ENCODE measurements around the gene WNT6. TPM values are rescaled to one million over a fixed set of nuclear protein-coding genes. Genes with fewer than 3 reads are reported as not detected.

Gene WNT6
- total RNA-seq, 1 donor from 2014 or later = not detected

DNA sequence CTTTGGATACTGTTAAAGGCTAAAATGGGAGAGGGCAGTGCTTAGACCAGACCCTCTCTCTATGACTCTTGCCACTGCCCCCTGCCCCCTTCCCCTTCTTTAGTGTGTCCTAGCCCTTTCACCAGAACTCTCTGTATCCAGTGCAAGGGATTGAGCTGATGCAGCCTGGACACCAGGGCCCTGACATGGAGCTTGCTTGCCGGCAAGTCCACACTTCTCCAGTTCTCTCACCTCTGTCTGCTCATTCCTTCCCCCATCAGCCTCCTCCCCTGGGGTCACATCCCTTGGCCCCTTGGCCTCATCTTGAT lies 1.5 kb upstream of the WNT6 start:
- Mint-ChIP-seq H3K9me3 (ENCODE audit: low read depth) (no peaks in the 10 kb centered on the region), H3K27ac (ENCODE audit: unreplicated experiment) (no peak overlapping the region), H3K4me3 (ENCODE audit: unreplicated experiment) (no peak overlapping the region), H3K4me1 (ENCODE audit: low read depth) (peaks cover 24% of the 10 kb centered on the region), H3K27me3 (ENCODE audit: low read depth) (peaks cover 69% of the 10 kb centered on the region), H3K36me3 (ENCODE audit: low read depth) (peaks cover 1% of the 10 kb centered on the region)
- DNase-seq (ENCODE audit: low spot score) = peak; percentile 25
- TF ChIP-seq, protein P1, sequence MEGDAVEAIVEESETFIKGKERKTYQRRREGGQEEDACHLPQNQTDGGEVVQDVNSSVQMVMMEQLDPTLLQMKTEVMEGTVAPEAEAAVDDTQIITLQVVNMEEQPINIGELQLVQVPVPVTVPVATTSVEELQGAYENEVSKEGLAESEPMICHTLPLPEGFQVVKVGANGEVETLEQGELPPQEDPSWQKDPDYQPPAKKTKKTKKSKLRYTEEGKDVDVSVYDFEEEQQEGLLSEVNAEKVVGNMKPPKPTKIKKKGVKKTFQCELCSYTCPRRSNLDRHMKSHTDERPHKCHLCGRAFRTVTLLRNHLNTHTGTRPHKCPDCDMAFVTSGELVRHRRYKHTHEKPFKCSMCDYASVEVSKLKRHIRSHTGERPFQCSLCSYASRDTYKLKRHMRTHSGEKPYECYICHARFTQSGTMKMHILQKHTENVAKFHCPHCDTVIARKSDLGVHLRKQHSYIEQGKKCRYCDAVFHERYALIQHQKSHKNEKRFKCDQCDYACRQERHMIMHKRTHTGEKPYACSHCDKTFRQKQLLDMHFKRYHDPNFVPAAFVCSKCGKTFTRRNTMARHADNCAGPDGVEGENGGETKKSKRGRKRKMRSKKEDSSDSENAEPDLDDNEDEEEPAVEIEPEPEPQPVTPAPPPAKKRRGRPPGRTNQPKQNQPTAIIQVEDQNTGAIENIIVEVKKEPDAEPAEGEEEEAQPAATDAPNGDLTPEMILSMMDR (IDR thresholded peaks at IDR 0.05) = no peak

DNA sequence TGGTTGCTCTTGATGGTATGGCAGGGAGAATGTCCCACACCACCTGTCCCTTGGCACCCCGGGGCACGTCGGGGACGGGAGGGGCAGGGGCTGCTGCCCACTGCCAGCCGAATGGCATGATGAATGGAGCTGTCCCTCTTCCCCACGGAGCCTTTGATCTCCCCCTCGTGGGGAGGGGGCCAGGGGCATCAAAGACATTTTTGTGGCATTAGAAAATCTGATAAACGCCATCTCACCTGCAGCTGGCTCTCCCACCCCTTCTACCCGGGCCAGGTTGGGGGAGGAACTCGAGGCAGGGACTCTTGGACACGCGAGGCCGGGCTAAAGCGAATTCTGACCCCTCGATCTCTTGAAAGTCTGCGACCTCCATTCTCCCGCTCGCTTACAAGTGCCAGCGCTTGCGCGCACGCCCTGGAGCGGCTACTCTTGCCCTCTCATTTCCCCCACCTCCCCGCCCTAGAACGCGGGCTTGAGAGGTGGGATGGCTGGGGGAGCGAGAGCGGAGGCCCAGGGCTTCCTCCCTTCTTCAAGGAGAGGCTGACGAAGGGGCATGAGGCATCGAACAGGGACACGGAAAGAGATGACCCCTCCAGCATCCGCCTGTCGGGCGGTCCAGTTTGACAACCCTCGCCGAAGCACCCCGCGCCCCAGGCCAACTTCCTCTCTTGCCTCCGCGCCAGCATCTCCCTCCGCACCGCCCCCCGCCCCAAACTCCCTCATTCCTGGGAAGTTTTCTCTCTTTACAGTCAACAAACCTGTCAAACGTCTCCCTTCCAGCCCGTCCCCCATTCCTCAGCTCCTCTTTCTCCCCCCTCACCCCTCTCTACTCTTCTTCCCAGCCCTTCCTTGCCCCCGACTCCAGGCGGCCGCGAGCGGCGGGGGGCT lies 692 bp upstream of the WNT6 start:
- H3K27me3 Mint-ChIP-seq (ENCODE audit: low read depth) = peaks cover 67% of the 10 kb centered on the region
- TF ChIP-seq, protein P1 (IDR thresholded peaks at IDR 0.05) = no peak
- H3K4me3 Mint-ChIP-seq (ENCODE audit: unreplicated experiment) = peak overlapping the region; percentile 67
- H3K4me1 Mint-ChIP-seq (ENCODE audit: low read depth) = peaks cover 24% of the 10 kb centered on the region
- peaks cover 1% of the 10 kb centered on the region for H3K36me3 Mint-ChIP-seq (ENCODE audit: low read depth)
- peak; percentile 48 for DNase-seq (ENCODE audit: low spot score)
- H3K27ac Mint-ChIP-seq (ENCODE audit: unreplicated experiment) = no peak overlapping the region
- H3K9me3 Mint-ChIP-seq (ENCODE audit: low read depth) = no peaks in the 10 kb centered on the region

DNA sequence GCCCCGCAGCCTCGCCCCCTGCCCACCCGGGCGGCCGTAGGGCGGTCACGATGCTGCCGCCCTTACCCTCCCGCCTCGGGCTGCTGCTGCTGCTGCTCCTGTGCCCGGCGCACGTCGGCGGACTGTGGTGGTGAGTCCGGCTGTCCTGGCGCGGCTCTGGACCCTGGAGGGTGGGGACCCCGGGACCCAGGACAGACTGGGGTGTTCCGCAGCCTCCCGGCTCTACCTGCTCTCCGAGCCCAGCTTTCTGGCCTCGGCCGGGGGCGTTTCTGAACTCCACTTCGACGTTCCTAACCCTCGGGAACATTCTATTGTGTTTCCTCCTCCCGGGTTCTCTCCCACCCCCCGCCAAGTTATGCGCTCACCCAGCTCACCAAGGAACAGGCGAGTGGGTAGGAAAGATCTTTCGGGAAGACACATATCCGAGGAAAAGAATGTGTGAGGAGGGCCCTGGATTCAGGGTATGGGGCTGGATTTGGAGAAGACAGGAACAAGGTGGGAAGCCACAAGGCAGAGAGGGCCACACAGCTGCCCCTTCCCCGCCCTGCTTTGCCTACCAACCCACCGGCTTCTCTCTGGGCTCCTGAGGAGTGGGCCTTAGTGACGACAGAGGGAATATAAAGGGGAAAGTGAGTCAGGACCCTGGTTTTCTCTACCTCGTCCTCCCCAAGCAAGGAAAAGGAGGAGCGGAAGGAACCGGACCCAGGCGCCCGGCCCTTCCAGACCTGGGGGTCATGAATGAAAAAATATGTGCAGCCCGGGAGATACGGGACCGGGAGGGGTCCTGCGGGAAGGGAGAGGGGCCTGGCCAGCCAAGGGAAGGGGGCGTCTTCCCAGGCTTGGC lies 605 bp downstream of the WNT6 start:
- peak; percentile 90 for DNase-seq (ENCODE audit: low spot score)
- H3K4me1 Mint-ChIP-seq (ENCODE audit: low read depth) = peaks cover 24% of the 10 kb centered on the region
- peaks cover 1% of the 10 kb centered on the region for H3K36me3 Mint-ChIP-seq (ENCODE audit: low read depth)
- H3K27ac Mint-ChIP-seq (ENCODE audit: unreplicated experiment) = no peak overlapping the region
- TF ChIP-seq, protein P1 (IDR thresholded peaks at IDR 0.05) = no peak
- H3K9me3 Mint-ChIP-seq (ENCODE audit: low read depth) = no peaks in the 10 kb centered on the region
- peaks cover 59% of the 10 kb centered on the region for H3K27me3 Mint-ChIP-seq (ENCODE audit: low read depth)
- peak overlapping the region; percentile 66 for H3K4me3 Mint-ChIP-seq (ENCODE audit: unreplicated experiment)

DNA sequence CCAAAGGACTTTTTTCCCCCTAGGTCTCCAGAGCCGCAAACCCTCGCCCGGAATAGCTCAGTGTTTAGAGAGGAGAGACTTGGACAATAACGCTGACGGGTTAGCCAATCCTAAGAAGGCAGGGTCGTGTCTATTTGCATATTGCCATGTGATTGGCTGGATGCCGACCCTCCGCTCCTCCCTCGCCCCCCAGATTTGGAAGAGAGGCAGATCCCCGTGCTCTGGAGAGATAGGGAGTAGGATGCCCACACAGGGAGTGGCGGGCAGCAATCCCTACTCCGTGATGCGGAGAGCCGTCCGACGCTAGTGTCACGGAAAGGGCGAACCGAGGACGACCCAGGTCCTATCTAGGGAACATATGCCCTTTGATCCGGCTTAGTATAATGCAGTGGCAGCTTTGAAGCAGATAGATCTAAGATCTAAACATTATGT lies 1.4 kb downstream of the WNT6 start:
- peak; percentile 24 for DNase-seq (ENCODE audit: low spot score)
- Mint-ChIP-seq H3K4me1 (ENCODE audit: low read depth) (peaks cover 24% of the 10 kb centered on the region), H3K27me3 (ENCODE audit: low read depth) (peaks cover 54% of the 10 kb centered on the region), H3K36me3 (ENCODE audit: low read depth) (peaks cover 1% of the 10 kb centered on the region), H3K27ac (ENCODE audit: unreplicated experiment) (no peak overlapping the region), H3K9me3 (ENCODE audit: low read depth) (no peaks in the 10 kb centered on the region), H3K4me3 (ENCODE audit: unreplicated experiment) (no peak overlapping the region)
- TF ChIP-seq, protein P1 (IDR thresholded peaks at IDR 0.05) = no peak

DNA sequence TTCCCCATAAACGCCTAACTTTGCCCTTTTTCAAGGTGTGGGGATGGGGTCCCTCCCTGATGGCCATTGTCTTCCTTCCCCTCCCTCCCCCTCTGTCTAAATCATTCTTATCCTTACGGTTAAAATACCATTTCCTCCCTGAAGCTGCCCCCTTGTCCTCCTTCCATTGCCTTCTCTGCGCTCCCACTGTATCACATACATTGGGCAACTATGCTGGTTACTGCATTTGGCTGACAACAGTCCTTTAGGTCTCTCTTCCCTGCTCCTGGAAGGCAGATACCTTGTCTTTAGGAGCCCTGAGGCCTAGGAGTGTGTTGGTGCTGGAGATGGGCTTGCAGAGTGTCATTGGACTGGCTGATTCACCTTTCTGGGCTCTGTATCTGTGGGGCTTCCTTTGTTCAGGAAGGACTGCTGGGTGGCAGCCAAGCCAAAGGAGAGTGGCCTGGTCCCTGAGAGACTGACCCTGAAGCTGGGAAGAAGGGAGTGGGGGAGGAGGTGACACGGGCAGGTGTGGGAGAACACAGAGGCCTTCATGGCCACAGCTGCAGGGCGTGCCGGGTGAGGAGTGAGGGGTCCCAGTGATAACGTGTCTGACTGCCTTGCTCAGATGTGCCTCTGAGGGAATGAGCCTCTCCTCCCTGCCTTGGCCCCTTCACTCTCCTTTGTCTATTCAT lies 2.2 kb downstream of the WNT6 start:
- no peak overlapping the region for H3K27ac Mint-ChIP-seq (ENCODE audit: unreplicated experiment)
- TF ChIP-seq, protein P1 (IDR thresholded peaks at IDR 0.05) = no peak
- peaks cover 55% of the 10 kb centered on the region for H3K27me3 Mint-ChIP-seq (ENCODE audit: low read depth)
- no peaks in the 10 kb centered on the region for H3K9me3 Mint-ChIP-seq (ENCODE audit: low read depth)
- H3K4me1 Mint-ChIP-seq (ENCODE audit: low read depth) = peaks cover 24% of the 10 kb centered on the region
- peak; percentile 50 for DNase-seq (ENCODE audit: low spot score)
- peaks cover 1% of the 10 kb centered on the region for H3K36me3 Mint-ChIP-seq (ENCODE audit: low read depth)
- H3K4me3 Mint-ChIP-seq (ENCODE audit: unreplicated experiment) = no peak overlapping the region

All from chondrocyte (in vitro differentiated cells).